Natural killer cell (primary cell): Measurements from ENCODE around the gene XYLT2. TPM values are rescaled to one million over a fixed set of nuclear protein-coding genes. Genes with fewer than 3 reads are reported as not detected.

Experiments used
- ATAC-seq, 3 donors: fragments of 150-1000 bp in 2 of 3; fragments of 200-7000 bp in 1 of 3; cut with Tn5 transposase; 1 replicate in 1 of 3; 2 replicates in 2 of 3; pipeline ENCODE4 v1.10.0; 2021; ENCODE audit warnings: mild to moderate bottlenecking in 2 of 3, moderate library complexity in 2 of 3
- DNase-seq, 2 donors: peaks; one replicate each; pipeline versions ENCODE4 v3.0.0 to v3.0.0-alpha.2; 2013 to 2021; ENCODE audit warnings: mixed read lengths in 1 of 2
- H3K27ac ChIP-seq: one replicate; pipeline ENCODE4 v1.5.1; 2013; ENCODE audit warnings: mild to moderate bottlenecking, low read length
- H3K27me3 ChIP-seq: one replicate; pipeline ENCODE4 v1.6.1; 2013; ENCODE audit warnings: low read length; ENCODE audit not compliant: control insufficient read depth, insufficient read depth
- H3K36me3 ChIP-seq: one replicate; pipeline ENCODE4 v1.6.1; 2013; ENCODE audit warnings: low read length; ENCODE audit not compliant: control insufficient read depth, insufficient read depth
- H3K4me1 ChIP-seq: one replicate; pipeline ENCODE4 v1.6.1; 2013; ENCODE audit warnings: low read length; ENCODE audit not compliant: control insufficient read depth, insufficient read depth
- H3K4me3 ChIP-seq: one replicate; pipeline ENCODE4 v1.5.1; 2013; ENCODE audit warnings: low read length
- H3K9me3 ChIP-seq: one replicate; pipeline ENCODE4 v1.6.1; 2013; ENCODE audit warnings: low read length; ENCODE audit not compliant: control insufficient read depth, insufficient read depth
- H3K27ac Mint-ChIP-seq, 2 donors: one replicate each; pipeline ENCODE4 v1.8.0; 2022; ENCODE audit warnings: mild to moderate bottlenecking in 2 of 2, mixed read lengths in 2 of 2, moderate library complexity in 1 of 2
- H3K27me3 Mint-ChIP-seq, 2 donors: one replicate each; pipeline ENCODE4 v1.8.0; 2022; ENCODE audit warnings: low read depth in 2 of 2, mixed read lengths in 2 of 2
- H3K36me3 Mint-ChIP-seq: one replicate; pipeline ENCODE4 v1.8.0; 2022; ENCODE audit warnings: mixed read lengths
- H3K4me1 Mint-ChIP-seq, 2 donors: one replicate each; pipeline ENCODE4 v1.8.0; 2022; ENCODE audit warnings: mixed read lengths in 2 of 2
- H3K4me3 Mint-ChIP-seq: one replicate; pipeline ENCODE4 v1.8.0; 2022; ENCODE audit warnings: mild to moderate bottlenecking, moderate library complexity, mixed read lengths
- H3K9me3 Mint-ChIP-seq, 2 donors: one replicate each; pipeline ENCODE4 v1.8.0; 2022; ENCODE audit warnings: mixed read lengths in 2 of 2
- WGBS: methylation state at CpG from one replicate; pipeline ENCODE4 v1.1.7; 2013; ENCODE audit warnings: missing lambda C conversion rate; ENCODE audit not compliant: insufficient coverage; 5-methylcytosine and 5-hydroxymethylcytosine counted together
- intact Hi-C: fragments of 100-400 bp; cut with micrococcal nuclease; formaldehyde crosslinking; loops from one replicate; pipeline ENCODE4 v1.14.2; 2022
- total RNA-seq, 4 donors: library from RNA; stranded (reverse); fragments of 120-200 nt in 1 of 4; gene quantifications; one replicate each; pipeline versions ENCODE4 v1.2.3 to v1.2.4, GENCODE V29; 2013 to 2022
- TF ChIP-seq, protein P1 (sequence below): fragments of 200-600 bp; IDR thresholded peaks from one replicate; pipeline ENCODE4 v1.8.0; 2022; ENCODE audit warnings: antibody characterized with exemption

Gene XYLT2
- total RNA-seq, 3 donors from 2014 or later (not counting 1 experiment from before 2014, with no cell fraction given) = 16.3 to 25.4 (median 18.6) TPM

DNA sequence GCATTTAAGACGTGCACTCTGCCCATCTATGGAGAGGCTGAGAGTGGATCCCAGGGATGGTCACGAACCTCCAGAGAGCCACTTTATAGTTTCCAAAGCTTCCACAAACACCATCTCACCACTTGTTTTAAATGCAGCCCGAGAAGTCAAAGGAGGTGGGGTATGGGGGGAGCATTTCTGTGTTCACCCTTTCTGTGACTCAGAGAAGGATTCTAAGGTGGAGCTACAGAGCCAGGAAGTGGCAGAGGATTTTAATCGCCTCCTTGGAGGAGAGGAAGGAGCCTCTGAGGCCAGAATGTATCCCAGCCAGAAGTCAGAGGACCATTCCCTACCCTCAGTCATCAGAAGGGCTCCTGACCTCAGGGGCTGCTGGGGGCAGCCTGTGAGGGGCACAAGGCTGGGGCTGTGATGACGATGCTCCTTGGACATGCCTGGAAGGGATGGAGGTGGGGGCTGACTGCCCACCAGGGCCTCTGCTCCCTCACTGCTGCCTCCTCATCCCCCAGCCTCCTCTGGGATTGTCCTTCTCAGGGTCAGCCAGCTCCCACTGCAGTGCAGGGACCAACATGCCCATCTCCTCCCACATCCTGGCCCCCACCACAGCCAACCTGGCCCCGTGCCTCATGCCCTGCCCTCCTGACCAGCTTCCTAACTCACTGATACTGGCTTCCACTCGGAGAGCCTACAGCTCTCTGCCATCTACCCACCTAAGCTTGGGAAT, 2.8 kb downstream of the XYLT2 start:
- Histone ChIP-seq H3K4me3 (no peak overlapping the region), H3K4me1 (peaks cover 24% of the 10 kb centered on the region), H3K9me3 (no peaks in the 10 kb centered on the region), H3K27me3 (no peaks in the 10 kb centered on the region), H3K27ac (no peak overlapping the region), H3K36me3 (peaks cover 2% of the 10 kb centered on the region)
- H3K27me3 Mint-ChIP-seq = no peaks in the 10 kb centered on the region
- peaks cover 20 to 56% of the 10 kb centered on the region in 2 donors for H3K4me1 Mint-ChIP-seq
- peak overlapping the region; percentile 8 to 74 for H3K27ac Mint-ChIP-seq
- intact Hi-C loops = no loop called here
- no peaks in the 10 kb centered on the region for H3K36me3 Mint-ChIP-seq
- TF ChIP-seq, protein P1, sequence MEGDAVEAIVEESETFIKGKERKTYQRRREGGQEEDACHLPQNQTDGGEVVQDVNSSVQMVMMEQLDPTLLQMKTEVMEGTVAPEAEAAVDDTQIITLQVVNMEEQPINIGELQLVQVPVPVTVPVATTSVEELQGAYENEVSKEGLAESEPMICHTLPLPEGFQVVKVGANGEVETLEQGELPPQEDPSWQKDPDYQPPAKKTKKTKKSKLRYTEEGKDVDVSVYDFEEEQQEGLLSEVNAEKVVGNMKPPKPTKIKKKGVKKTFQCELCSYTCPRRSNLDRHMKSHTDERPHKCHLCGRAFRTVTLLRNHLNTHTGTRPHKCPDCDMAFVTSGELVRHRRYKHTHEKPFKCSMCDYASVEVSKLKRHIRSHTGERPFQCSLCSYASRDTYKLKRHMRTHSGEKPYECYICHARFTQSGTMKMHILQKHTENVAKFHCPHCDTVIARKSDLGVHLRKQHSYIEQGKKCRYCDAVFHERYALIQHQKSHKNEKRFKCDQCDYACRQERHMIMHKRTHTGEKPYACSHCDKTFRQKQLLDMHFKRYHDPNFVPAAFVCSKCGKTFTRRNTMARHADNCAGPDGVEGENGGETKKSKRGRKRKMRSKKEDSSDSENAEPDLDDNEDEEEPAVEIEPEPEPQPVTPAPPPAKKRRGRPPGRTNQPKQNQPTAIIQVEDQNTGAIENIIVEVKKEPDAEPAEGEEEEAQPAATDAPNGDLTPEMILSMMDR = no peak
- H3K9me3 Mint-ChIP-seq = no peaks in the 10 kb centered on the region
- peak overlapping the region; percentile 47 for H3K4me3 Mint-ChIP-seq
- WGBS = 80% methylated on average over 6 of the region's 7 CpGs
- no peak for ATAC-seq
- DNase-seq = no peak

DNA sequence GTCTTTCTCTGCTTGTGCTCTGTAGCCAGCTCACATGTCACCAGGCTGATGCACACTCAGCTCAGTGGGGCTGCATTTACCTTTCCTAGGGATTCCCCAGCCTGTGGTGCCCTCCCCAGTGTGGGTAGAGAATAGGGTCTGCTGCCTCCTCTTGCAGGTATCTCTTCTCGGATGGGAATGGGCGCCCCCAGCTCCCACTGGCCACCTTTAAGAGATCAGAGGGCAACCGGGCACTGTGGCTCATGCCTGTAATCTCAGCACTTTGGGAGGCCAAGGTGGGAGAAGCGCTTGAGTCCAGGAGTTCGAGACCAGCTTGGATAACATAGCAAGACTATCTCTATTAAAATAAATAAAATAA, 3.3 kb downstream of the XYLT2 start:
- H3K9me3 Mint-ChIP-seq = no peaks in the 10 kb centered on the region
- H3K27ac ChIP-seq = no peak overlapping the region
- H3K27ac Mint-ChIP-seq = no peak overlapping the region
- H3K27me3 ChIP-seq = no peaks in the 10 kb centered on the region
- H3K36me3 ChIP-seq = peaks cover 6% of the 10 kb centered on the region
- ATAC-seq (no peak), DNase-seq (no peak)
- no peaks in the 10 kb centered on the region for H3K27me3 Mint-ChIP-seq
- H3K4me1 ChIP-seq = peaks cover 24% of the 10 kb centered on the region
- intact Hi-C loops = no loop called here
- H3K4me3 ChIP-seq = no peak overlapping the region
- 99% methylated on average over 3 of the region's 5 CpGs for WGBS
- TF ChIP-seq, protein P1 = no peak
- no peaks in the 10 kb centered on the region for H3K9me3 ChIP-seq
- H3K36me3 Mint-ChIP-seq = no peaks in the 10 kb centered on the region
- H3K4me3 Mint-ChIP-seq = peak overlapping the region; percentile 47
- peaks cover 20 to 56% of the 10 kb centered on the region in 2 donors for H3K4me1 Mint-ChIP-seq

DNA sequence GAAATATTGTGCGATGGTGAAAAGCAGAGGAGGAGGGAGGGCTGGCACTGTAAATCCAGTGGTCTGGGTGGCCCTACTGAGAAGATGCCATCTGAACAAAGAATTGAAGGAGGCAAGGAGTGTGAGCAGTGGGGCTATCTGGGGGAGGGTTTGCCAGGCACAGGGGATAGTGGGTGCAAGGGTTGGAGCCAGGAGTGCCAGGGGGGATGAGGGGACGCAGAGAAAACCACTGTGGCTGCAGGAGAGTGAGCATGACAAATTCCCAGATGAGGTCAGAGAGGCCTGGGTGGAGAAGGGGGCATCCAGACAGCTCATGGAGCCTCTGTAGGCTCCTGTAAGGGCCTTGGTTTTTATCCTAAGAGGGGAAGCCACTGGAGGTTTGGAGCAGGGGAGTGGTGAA, 4.8 kb downstream of the XYLT2 start:
- H3K27me3 Mint-ChIP-seq = no peaks in the 10 kb centered on the region
- Histone ChIP-seq H3K4me3 (no peak overlapping the region), H3K36me3 (peaks cover 21% of the 10 kb centered on the region), H3K27ac (no peak overlapping the region), H3K4me1 (peaks cover 14% of the 10 kb centered on the region), H3K9me3 (no peaks in the 10 kb centered on the region), H3K27me3 (no peaks in the 10 kb centered on the region)
- intact Hi-C loops = no loop called here
- WGBS = 93% methylated on average over 2 of the region's 2 CpGs
- no peak for DNase-seq
- no peaks in the 10 kb centered on the region for H3K9me3 Mint-ChIP-seq
- no peak overlapping the region for H3K4me3 Mint-ChIP-seq
- no peak for ATAC-seq
- TF ChIP-seq, protein P1 = no peak
- peaks cover 20 to 52% of the 10 kb centered on the region in 2 donors for H3K4me1 Mint-ChIP-seq
- no peak overlapping the region for H3K27ac Mint-ChIP-seq
- H3K36me3 Mint-ChIP-seq = no peaks in the 10 kb centered on the region
